Sigmoid colon (tissue), 7 donors: ENCODE results near the gene SLC44A5. TPM values are rescaled to one million over a fixed set of nuclear protein-coding genes. Genes with fewer than 3 reads are reported as not detected.

ENCODE experiments used
- DNase-seq: peaks from one replicate; pipeline ENCODE4 v3.0.0-alpha.2; 2019
- H3K27ac ChIP-seq, 4 donors: fragments of 200-600 bp; sonication (generic); one replicate each; pipeline ENCODE4 v1.5.1; 2016 to 2019; ENCODE audit warnings: mild to moderate bottlenecking in 1 of 4
- H3K27me3 ChIP-seq, 3 donors: fragments of 200-600 bp; sonication (generic); one replicate each; pipeline ENCODE4 v1.5.1; 2019; ENCODE audit warnings: mild to moderate bottlenecking in 1 of 3
- H3K36me3 ChIP-seq, 4 donors: fragments of 200-600 bp; sonication (generic); one replicate each; pipeline ENCODE4 v1.5.1; 2016 to 2019
- H3K4me1 ChIP-seq, 4 donors: fragments of 200-600 bp; sonication (generic); one replicate each; pipeline ENCODE4 v1.5.1; 2017 to 2019
- H3K4me3 ChIP-seq, 4 donors: fragments of 200-600 bp; sonication (generic); one replicate each; pipeline ENCODE4 v1.5.1; 2017 to 2019; ENCODE audit warnings: mild to moderate bottlenecking in 2 of 4, moderate library complexity in 1 of 4
- H3K9me3 ChIP-seq, 4 donors: fragments of 200-600 bp in 3 of 4; sonication (generic) in 3 of 4; one replicate each; pipeline versions ENCODE4 v1.5.1 to v1.6.1; 2013 to 2019
- EP300 ChIP-seq, 4 donors: sonication (generic); formaldehyde crosslinking; IDR thresholded peaks; one replicate each; pipeline ENCODE4 v1.6.1; 2017; ENCODE audit warnings: antibody characterized with exemption in 4 of 4
- POLR2A ChIP-seq, 2 donors: fragments of 450-650 bp; IDR thresholded peaks; one replicate each; pipeline ENCODE4 v1.6.1; 2016; ENCODE audit warnings: antibody characterized with exemption in 2 of 2, mild to moderate bottlenecking in 2 of 2, moderate library complexity in 2 of 2
- POLR2AphosphoS5 ChIP-seq, 4 donors: sonication (generic); formaldehyde crosslinking; IDR thresholded peaks; one replicate each; pipeline ENCODE4 v1.6.1; 2017; ENCODE audit warnings: antibody characterized with exemption in 4 of 4
- WGBS, 2 donors: extraction: QIAGEN DNeasy Blood & Tissue Kit; methylation state at CpG; one replicate each; pipeline ENCODE4 v1.1.7; 2013; 5-methylcytosine and 5-hydroxymethylcytosine counted together
- intact Hi-C: fragments of 100-400 bp; cut with DNase I; formaldehyde crosslinking; loops from one replicate; pipeline ENCODE4 v1.15.1; 2023
- polyA plus RNA-seq, 3 donors: library from polyadenylated mRNA; stranded (reverse); fragments of 200-250 nt; gene quantifications; one replicate each; pipeline ENCODE4 v1.2.3, GENCODE V29; 2013
- total RNA-seq, 4 donors: library from RNA; depleted of rRNA; stranded (reverse); fragments of >200 nt; gene quantifications; one replicate each; pipeline ENCODE4 v1.1.0, GENCODE V29; 2016
- TF ChIP-seq, protein P1 (sequence below), 4 experiments: fragments of 450-650 bp in 3 of 4; fragments of 200-600 bp in 1 of 4; IDR thresholded peaks; one replicate each; pipeline ENCODE4 v1.5.1; 2016 to 2019; ENCODE audit warnings: antibody characterized with exemption in 4 of 4, mild to moderate bottlenecking in 3 of 4, moderate library complexity in 2 of 4
- donor health status: healthy with polysubstance abuse.
- donor health status: Bipolar disorder and iron deficiency.
- donor health status: healthy.

SLC44A5 gene
- total and polyA plus RNA-seq, 7 donors: 0.36 to 1.4 (median 0.67) TPM; not detected in 1

DNA sequence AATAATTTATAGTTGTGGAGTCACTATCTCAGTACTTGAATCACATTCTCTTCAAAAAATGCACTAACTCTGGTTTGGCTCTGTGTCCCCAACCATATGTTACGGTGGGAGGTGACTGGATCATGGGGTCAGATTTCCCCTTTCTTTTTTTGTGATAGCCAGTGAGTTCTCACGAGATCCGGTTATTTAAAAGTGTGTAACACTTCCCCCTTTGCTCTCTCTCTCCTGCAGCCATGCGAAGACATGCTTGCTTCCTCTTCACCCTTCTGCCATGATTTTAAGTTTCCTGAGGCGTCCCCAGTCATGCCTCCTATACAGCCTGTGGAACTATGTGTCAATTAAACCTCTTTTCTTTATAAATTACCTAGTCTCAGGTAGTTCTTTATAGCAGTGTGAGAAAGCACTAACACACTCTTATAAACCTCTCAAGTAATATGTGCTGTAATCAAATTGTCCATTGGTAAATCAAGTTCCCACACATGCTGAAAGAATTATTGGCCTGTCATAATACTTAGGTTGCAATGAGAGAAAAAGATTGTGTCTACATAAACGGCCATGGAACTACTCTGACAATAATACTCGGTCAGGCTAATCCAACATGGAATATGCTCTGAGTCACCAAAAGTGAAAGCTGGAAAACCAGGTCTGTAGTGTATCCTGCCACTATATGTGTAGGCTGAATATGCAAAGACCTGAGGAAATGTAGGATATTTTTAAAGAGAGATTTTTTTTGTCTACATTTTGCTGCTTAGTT lies 107.5 kb downstream of the SLC44A5 start:
- DNase-seq: no peak
- 71 to 80% methylated on average over 7 of the region's 7 CpGs for WGBS, 2 donors
- intact Hi-C loops: no loop called here
- H3K36me3 ChIP-seq: no peaks in the 10 kb centered on the region
- H3K27me3 ChIP-seq: no peaks in the 10 kb centered on the region
- TF ChIP-seq EP300 (IDR thresholded peaks at IDR 0.05): no peak
- TF ChIP-seq POLR2A (IDR thresholded peaks at IDR 0.05): no peak
- TF ChIP-seq POLR2AphosphoS5 (IDR thresholded peaks at IDR 0.05): no peak
- TF ChIP-seq, protein P1, sequence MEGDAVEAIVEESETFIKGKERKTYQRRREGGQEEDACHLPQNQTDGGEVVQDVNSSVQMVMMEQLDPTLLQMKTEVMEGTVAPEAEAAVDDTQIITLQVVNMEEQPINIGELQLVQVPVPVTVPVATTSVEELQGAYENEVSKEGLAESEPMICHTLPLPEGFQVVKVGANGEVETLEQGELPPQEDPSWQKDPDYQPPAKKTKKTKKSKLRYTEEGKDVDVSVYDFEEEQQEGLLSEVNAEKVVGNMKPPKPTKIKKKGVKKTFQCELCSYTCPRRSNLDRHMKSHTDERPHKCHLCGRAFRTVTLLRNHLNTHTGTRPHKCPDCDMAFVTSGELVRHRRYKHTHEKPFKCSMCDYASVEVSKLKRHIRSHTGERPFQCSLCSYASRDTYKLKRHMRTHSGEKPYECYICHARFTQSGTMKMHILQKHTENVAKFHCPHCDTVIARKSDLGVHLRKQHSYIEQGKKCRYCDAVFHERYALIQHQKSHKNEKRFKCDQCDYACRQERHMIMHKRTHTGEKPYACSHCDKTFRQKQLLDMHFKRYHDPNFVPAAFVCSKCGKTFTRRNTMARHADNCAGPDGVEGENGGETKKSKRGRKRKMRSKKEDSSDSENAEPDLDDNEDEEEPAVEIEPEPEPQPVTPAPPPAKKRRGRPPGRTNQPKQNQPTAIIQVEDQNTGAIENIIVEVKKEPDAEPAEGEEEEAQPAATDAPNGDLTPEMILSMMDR (IDR thresholded peaks at IDR 0.05): no peak
- no peaks in the 10 kb centered on the region for H3K9me3 ChIP-seq
- no peak overlapping the region for H3K27ac ChIP-seq
- H3K4me1 ChIP-seq: no peaks in the 10 kb centered on the region
- no peak overlapping the region for H3K4me3 ChIP-seq

DNA sequence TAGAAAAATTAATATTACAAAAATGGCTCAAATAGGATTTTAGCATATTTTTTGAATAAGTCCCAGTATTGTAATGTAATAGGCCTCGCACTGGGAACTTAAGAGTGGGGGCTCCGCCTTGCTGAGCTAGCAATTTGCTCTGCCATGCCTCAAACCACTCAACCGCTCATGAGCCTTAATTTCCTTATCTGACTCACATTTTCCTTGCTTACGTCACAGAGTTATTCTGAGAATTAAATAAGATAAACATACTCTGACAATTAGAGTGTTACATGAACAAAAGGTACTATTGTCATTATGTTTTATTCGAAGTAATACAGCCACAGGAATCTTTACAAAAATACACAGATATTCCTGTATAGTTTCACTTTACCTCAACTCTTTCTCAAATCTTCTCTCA lies 108.1 kb downstream of the SLC44A5 start:
- intact Hi-C loops: no loop called here
- Histone ChIP-seq H3K9me3 (no peaks in the 10 kb centered on the region), H3K4me3 (no peak overlapping the region), H3K36me3 (no peaks in the 10 kb centered on the region), H3K27ac (no peak overlapping the region), H3K4me1 (no peaks in the 10 kb centered on the region), H3K27me3 (no peaks in the 10 kb centered on the region)
- DNase-seq: no peak
- no peak for TF ChIP-seq POLR2A (IDR thresholded peaks at IDR 0.05)
- 57 to 79% methylated on average over 5 of the region's 5 CpGs for WGBS, 2 donors

DNA sequence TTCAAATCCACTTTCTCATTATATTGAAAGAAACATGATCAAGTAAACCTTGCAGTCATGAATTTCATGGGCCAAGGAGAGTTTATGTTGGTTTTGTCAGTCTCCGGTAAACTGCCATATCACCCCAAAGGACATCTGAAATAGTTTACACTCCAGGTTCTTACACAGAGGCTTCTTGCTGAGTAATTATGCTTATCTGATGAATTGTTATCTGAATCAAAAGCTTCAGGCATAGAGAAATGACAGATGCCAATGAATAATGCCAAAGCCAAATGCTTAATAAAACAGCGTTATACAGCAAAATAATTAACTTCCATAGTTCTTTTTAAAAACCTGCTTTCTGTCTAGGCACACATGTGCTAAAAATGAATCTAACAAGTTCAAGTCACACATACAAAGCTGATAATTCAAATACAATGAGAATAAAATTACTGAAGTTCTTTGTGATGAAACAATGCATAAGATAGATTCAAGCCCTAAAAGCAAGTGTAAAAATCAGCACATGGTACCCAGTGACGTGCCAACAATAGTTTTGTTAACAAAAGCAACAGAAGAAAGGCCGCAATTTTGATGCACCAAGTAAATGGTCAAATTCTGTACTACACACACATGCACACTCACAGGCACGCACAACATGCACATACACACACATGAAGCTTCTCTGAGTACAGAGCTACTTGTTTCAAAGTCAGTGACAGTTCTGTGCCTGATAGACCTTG lies 109.2 kb downstream of the SLC44A5 start:
- H3K4me1 ChIP-seq: no peaks in the 10 kb centered on the region
- WGBS, 2 donors: 77 to 88% methylated on average over 5 of the region's 5 CpGs
- intact Hi-C loops: no loop called here
- no peak for DNase-seq
- no peak overlapping the region for H3K4me3 ChIP-seq
- H3K27ac ChIP-seq: no peak overlapping the region
- H3K9me3 ChIP-seq: no peaks in the 10 kb centered on the region
- H3K27me3 ChIP-seq: no peaks in the 10 kb centered on the region
- H3K36me3 ChIP-seq: no peaks in the 10 kb centered on the region
- TF ChIP-seq, protein P1 (IDR thresholded peaks at IDR 0.05): no peak
- TF ChIP-seq POLR2AphosphoS5 (IDR thresholded peaks at IDR 0.05) (no peak), POLR2A (IDR thresholded peaks at IDR 0.05) (no peak), EP300 (IDR thresholded peaks at IDR 0.05) (no peak)

DNA sequence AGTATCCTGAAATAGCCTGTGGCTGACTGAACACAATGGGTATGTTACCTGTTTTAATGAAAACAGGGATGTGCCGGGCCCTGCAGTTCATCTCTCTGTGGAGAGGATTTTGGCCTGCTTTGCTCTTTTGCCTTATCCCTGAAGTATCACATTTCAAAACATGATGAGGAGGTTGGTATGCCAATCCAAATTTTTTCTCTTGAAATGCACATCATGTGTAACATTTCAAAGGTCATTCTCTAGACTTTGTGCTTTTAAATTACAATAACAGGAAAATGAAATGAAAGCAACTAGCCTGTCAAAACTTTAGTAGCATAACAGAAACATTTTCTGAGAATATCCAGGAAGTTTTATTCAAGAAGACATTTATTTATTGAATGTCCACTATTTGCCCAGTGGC lies 118.9 kb downstream of the SLC44A5 start:
- intact Hi-C loops: no loop called here
- Histone ChIP-seq H3K27ac (no peak overlapping the region), H3K4me3 (no peak overlapping the region), H3K9me3 (peaks cover 0 to 4% (median 0%) of the 10 kb centered on the region in 4 donors), H3K4me1 (no peaks in the 10 kb centered on the region), H3K36me3 (no peaks in the 10 kb centered on the region), H3K27me3 (no peaks in the 10 kb centered on the region)
- TF ChIP-seq POLR2A (IDR thresholded peaks at IDR 0.05) (no peak), POLR2AphosphoS5 (IDR thresholded peaks at IDR 0.05) (no peak), EP300 (IDR thresholded peaks at IDR 0.05) (no peak)
- no peak for DNase-seq
- 47 to 64% methylated on average over 1 of the region's 1 CpG for WGBS, 2 donors

DNA sequence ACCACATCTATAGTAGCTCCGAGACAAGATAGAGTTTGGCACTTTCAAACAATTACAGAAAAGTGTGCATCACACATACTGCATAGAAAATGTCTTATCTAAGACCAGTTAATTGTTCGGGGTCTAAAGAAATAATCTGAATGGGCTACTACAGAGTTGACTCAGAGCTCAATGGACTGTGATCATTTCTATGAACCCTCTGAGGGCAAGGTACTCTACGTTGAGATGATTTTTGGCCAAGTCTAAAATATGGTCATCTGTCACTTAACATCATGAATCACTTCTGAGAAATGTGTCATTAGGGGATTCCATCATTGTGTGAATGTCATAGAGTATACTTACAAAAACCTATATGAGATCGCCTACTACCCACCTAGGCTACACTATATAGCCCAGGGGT lies 123.5 kb downstream of the SLC44A5 start:
- TF ChIP-seq, protein P1 (IDR thresholded peaks at IDR 0.05): no peak
- TF ChIP-seq POLR2AphosphoS5 (IDR thresholded peaks at IDR 0.05) (no peak), EP300 (IDR thresholded peaks at IDR 0.05) (no peak), POLR2A (IDR thresholded peaks at IDR 0.05) (no peak)
- H3K4me1 ChIP-seq: no peaks in the 10 kb centered on the region
- no peak overlapping the region for H3K27ac ChIP-seq
- no peaks in the 10 kb centered on the region for H3K36me3 ChIP-seq
- intact Hi-C loops: no loop called here
- no peaks in the 10 kb centered on the region for H3K27me3 ChIP-seq
- no peaks in the 10 kb centered on the region for H3K9me3 ChIP-seq
- H3K4me3 ChIP-seq: no peak overlapping the region
- 79 to 88% methylated on average over 4 of the region's 4 CpGs for WGBS, 2 donors
- DNase-seq: no peak
